NOMO-1 treated with DMSO at 0.1 percent for 48 hours (cell line): ENCODE results near the gene KRTAP10-6.
"Not testable (repeated sequence)": the region's sequence is repeated elsewhere in the genome, so short reads cannot be mapped to it uniquely, and the experiment has no call there.

ENCODE experiments used
- DNase-seq: peaks from one replicate; lab custom pipeline; 2025; ENCODE audit not compliant: unreplicated experiment; lab: John Stamatoyannopoulos, UW

The KRTAP10-6 gene

GRCh38 chr21:44618504-44618903 lies 26.2 kb upstream of the KRTAP10-6 start:
- DNase-seq: no peak

GRCh38 chr21:44617071-44617501 lies 24.8 kb upstream of the KRTAP10-6 start:
- no peak for DNase-seq

GRCh38 chr21:44616591-44616926 lies 24.3 kb upstream of the KRTAP10-6 start:
- no peak for DNase-seq

- no peak for DNase-seq
Measured at GRCh38 chr21:44615911-44616590, 23.7 kb upstream of the KRTAP10-6 start.

- no peak for DNase-seq
Measured at GRCh38 chr21:44615466-44615865, 23.2 kb upstream of the KRTAP10-6 start.

- no peak for DNase-seq
Measured at GRCh38 chr21:44614961-44615391, 22.7 kb upstream of the KRTAP10-6 start.

- DNase-seq: no peak
Measured at GRCh38 chr21:44614161-44614631, 21.9 kb upstream of the KRTAP10-6 start.

- DNase-seq: no peak
Measured at GRCh38 chr21:44613386-44614155, 21.3 kb upstream of the KRTAP10-6 start.

GRCh38 chr21:44612669-44613229 lies 20.4 kb upstream of the KRTAP10-6 start:
- no peak for DNase-seq

GRCh38 chr21:44612029-44612486 lies 19.8 kb upstream of the KRTAP10-6 start, which contains the start of gene KRTAP10-8:
TSS of gene KRTAP10-8 (plus strand) at chr21:44612079. CDS start at chr21:44612101, 22 bp downstream.
- no peak for DNase-seq

- no peak for DNase-seq
Measured at GRCh38 chr21:44611551-44611950, 19.2 kb upstream of the KRTAP10-6 start.

GRCh38 chr21:44610157-44610843 lies 18.0 kb upstream of the KRTAP10-6 start:
- not testable (repeated sequence) for DNase-seq

- no peak for DNase-seq
Measured at GRCh38 chr21:44609193-44609592, 16.9 kb upstream of the KRTAP10-6 start.

- DNase-seq: no peak
Measured at GRCh38 chr21:44606495-44606894, 14.2 kb upstream of the KRTAP10-6 start.

- no peak for DNase-seq
Measured at GRCh38 chr21:44603911-44604310, 11.6 kb upstream of the KRTAP10-6 start.

- DNase-seq: no peak
Measured at GRCh38 chr21:44603109-44603875, 11.0 kb upstream of the KRTAP10-6 start.

- DNase-seq: no peak
Measured at GRCh38 chr21:44602463-44602850, 10.2 kb upstream of the KRTAP10-6 start.

GRCh38 chr21:44601596-44602462 lies 9.5 kb upstream of the KRTAP10-6 start:
- DNase-seq: no peak

GRCh38 chr21:44601091-44601490 lies 8.8 kb upstream of the KRTAP10-6 start:
- DNase-seq: not testable (repeated sequence)
